Upper lobe of left lung (tissue), 6 donors: ENCODE results near the gene RBM19. TPM values are rescaled to one million over a fixed set of nuclear protein-coding genes. Genes with fewer than 3 reads are reported as not detected.

ENCODE experiments used
- ATAC-seq, 2 donors: fragments of 200-7000 bp; cut with Tn5 transposase; one replicate each; pipeline ENCODE4 v1.9.1; 2022; ENCODE audit warnings: mild to moderate bottlenecking in 2 of 2, moderate library complexity in 2 of 2; ENCODE audit not compliant: low FRiP score in 2 of 2
- DNase-seq, 2 donors: peaks; one replicate each; pipeline ENCODE4 v3.0.0-alpha.2; 2019 to 2020
- H3K27ac ChIP-seq, 4 donors: fragments of 200-600 bp; sonication (generic); one replicate each; pipeline ENCODE4 v1.5.1; 2016 to 2019
- H3K27me3 ChIP-seq, 4 donors: fragments of 200-600 bp; sonication (generic); one replicate each; pipeline ENCODE4 v1.5.1; 2017 to 2019
- H3K36me3 ChIP-seq, 4 donors: fragments of 200-600 bp; sonication (generic); one replicate each; pipeline ENCODE4 v1.5.1; 2016 to 2019
- H3K4me1 ChIP-seq, 4 donors: fragments of 200-600 bp; sonication (generic); one replicate each; pipeline ENCODE4 v1.5.1; 2018 to 2019
- H3K4me3 ChIP-seq, 4 donors: fragments of 200-600 bp; sonication (generic); one replicate each; pipeline ENCODE4 v1.5.1; 2017 to 2019; ENCODE audit warnings: mild to moderate bottlenecking in 2 of 4, moderate library complexity in 1 of 4
- H3K9me3 ChIP-seq, 4 donors: fragments of 200-600 bp; sonication (generic); one replicate each; pipeline ENCODE4 v1.5.1; 2018 to 2019
- EP300 ChIP-seq, 4 donors: sonication (generic); formaldehyde crosslinking; IDR thresholded peaks; one replicate each; pipeline ENCODE4 v1.5.1; 2017; ENCODE audit warnings: antibody characterized with exemption in 4 of 4, control low read depth in 2 of 4
- POLR2A ChIP-seq, 4 donors: fragments of 450-650 bp; IDR thresholded peaks; one replicate each; pipeline ENCODE4 v1.5.1; 2016 to 2017; ENCODE audit warnings: antibody characterized with exemption in 4 of 4, mild to moderate bottlenecking in 2 of 4
- POLR2AphosphoS5 ChIP-seq, 2 donors: sonication (generic); formaldehyde crosslinking; IDR thresholded peaks; one replicate each; pipeline ENCODE4 v1.5.1; 2017; ENCODE audit warnings: antibody characterized with exemption in 2 of 2
- WGBS, 2 donors: methylation state at CpG; one replicate each; pipeline ENCODE4 v1.1.5; 2017 to 2018; 5-methylcytosine and 5-hydroxymethylcytosine counted together
- total RNA-seq, 6 donors: library from RNA; depleted of rRNA in 4 of 6; stranded (reverse); fragments of >200 nt in 4 of 6; gene quantifications; one replicate each; pipeline versions ENCODE4 v1.1.0 to v1.2.1, GENCODE V29; 2016 to 2021
- TF ChIP-seq, protein P1 (sequence below), 6 experiments: fragments of 450-650 bp in 4 of 6; fragments of 200-600 bp in 2 of 6; sonication (generic) in 2 of 6; IDR thresholded peaks; one replicate each; pipeline ENCODE4 v1.5.1; 2016 to 2019; ENCODE audit warnings: antibody characterized with exemption in 6 of 6
- donor health status: DM: no; HTN: no; CAD: no; lungs with moderate emphysema.
- donor health status: DM: no; HTN: yes; CAD: no; lungs with severe emphysema.

RBM19 gene
- total RNA-seq, 6 donors from 2014 or later: 25.5 to 131 (median 39.9) TPM

- ATAC-seq: no peak
- TF ChIP-seq POLR2AphosphoS5 (IDR thresholded peaks at IDR 0.05): no peak
- TF ChIP-seq, protein P1, sequence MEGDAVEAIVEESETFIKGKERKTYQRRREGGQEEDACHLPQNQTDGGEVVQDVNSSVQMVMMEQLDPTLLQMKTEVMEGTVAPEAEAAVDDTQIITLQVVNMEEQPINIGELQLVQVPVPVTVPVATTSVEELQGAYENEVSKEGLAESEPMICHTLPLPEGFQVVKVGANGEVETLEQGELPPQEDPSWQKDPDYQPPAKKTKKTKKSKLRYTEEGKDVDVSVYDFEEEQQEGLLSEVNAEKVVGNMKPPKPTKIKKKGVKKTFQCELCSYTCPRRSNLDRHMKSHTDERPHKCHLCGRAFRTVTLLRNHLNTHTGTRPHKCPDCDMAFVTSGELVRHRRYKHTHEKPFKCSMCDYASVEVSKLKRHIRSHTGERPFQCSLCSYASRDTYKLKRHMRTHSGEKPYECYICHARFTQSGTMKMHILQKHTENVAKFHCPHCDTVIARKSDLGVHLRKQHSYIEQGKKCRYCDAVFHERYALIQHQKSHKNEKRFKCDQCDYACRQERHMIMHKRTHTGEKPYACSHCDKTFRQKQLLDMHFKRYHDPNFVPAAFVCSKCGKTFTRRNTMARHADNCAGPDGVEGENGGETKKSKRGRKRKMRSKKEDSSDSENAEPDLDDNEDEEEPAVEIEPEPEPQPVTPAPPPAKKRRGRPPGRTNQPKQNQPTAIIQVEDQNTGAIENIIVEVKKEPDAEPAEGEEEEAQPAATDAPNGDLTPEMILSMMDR (IDR thresholded peaks at IDR 0.05): no peak
- TF ChIP-seq POLR2A (IDR thresholded peaks at IDR 0.05): no peak
- no peak for DNase-seq
- Histone ChIP-seq H3K9me3 (no peaks in the 10 kb centered on the region), H3K4me1 (no peaks in the 10 kb centered on the region), H3K27me3 (no peaks in the 10 kb centered on the region), H3K36me3 (peaks cover 0 to 9% (median 2%) of the 10 kb centered on the region in 4 donors), H3K27ac (no peak overlapping the region), H3K4me3 (no peak overlapping the region)
- 87 to 90% methylated on average over 11 of the region's 11 CpGs for WGBS, 2 donors
Measured at GRCh38 chr12:113880326-113880725, 85.8 kb downstream of the RBM19 start.

GRCh38 chr12:113879658-113880057, 86.5 kb downstream of the RBM19 start:
- Histone ChIP-seq H3K27me3 (no peaks in the 10 kb centered on the region), H3K36me3 (peaks cover 0 to 12% (median 4%) of the 10 kb centered on the region in 4 donors), H3K27ac (no peak overlapping the region), H3K9me3 (no peaks in the 10 kb centered on the region), H3K4me1 (no peaks in the 10 kb centered on the region), H3K4me3 (no peak overlapping the region)
- TF ChIP-seq POLR2AphosphoS5 (IDR thresholded peaks at IDR 0.05) (no peak), EP300 (IDR thresholded peaks at IDR 0.05) (no peak), POLR2A (IDR thresholded peaks at IDR 0.05) (no peak)
- TF ChIP-seq, protein P1 (IDR thresholded peaks at IDR 0.05): no peak
- WGBS, 2 donors: 96 to 100% methylated on average over 3 of the region's 3 CpGs
- DNase-seq (no peak), ATAC-seq (no peak)

GRCh38 chr12:113877607-113878006, 88.5 kb downstream of the RBM19 start:
- TF ChIP-seq, protein P1 (IDR thresholded peaks at IDR 0.05): no peak
- no peak for TF ChIP-seq POLR2A (IDR thresholded peaks at IDR 0.05)
- TF ChIP-seq EP300 (IDR thresholded peaks at IDR 0.05): no peak
- TF ChIP-seq POLR2AphosphoS5 (IDR thresholded peaks at IDR 0.05): no peak
- Histone ChIP-seq H3K4me1 (no peaks in the 10 kb centered on the region), H3K9me3 (no peaks in the 10 kb centered on the region), H3K36me3 (peaks cover 0 to 17% (median 7%) of the 10 kb centered on the region in 4 donors), H3K27ac (no peak overlapping the region), H3K4me3 (no peak overlapping the region), H3K27me3 (no peaks in the 10 kb centered on the region)
- WGBS, 2 donors: 97% methylated on average over 5 of the region's 5 CpGs
- DNase-seq (no peak), ATAC-seq (no peak)

DNA sequence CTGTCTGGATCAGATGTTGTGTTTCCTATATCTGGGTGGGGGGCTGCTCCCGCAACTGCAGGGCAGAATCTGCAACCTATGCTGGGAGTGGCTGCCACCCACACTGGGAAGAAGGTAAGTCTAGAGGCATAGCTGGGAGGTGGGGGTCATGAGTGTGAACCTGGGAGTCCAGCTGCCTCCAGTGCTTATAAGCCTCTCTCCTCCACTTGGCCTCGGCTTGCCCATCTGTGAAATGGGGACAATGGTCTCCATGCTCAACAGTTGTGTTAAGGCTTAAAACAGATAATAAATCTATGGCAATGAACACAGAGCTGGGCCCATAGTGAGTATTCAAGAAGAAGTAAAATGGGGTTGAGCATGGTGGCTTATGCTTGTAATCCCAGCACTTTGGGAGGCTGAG, 90.0 kb downstream of the RBM19 start:
- H3K36me3 ChIP-seq: peaks cover 0 to 17% (median 7%) of the 10 kb centered on the region in 4 donors

DNA sequence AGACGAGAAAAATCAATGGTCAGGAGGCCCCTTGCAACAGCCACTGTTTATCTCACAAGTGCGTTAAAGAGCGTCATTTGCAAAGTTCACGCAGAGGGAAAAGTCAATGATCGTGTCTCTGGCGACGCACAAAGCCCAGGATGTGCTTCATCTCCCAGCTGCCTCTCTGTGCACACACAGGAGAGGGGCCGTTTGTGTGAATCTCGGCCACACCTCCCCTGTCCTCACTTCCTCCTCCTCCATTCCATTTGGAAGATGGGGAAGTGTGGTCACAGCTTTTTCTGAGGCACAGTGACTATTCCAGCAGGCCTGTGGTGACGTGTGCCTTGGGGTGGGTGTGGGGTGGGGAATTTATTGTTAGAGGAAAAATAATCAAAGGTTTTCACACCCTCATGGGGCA, 90.4 kb downstream of the RBM19 start:
- no peak for DNase-seq
- peaks cover 0 to 17% (median 7%) of the 10 kb centered on the region in 4 donors for H3K36me3 ChIP-seq
- H3K27ac ChIP-seq: no peak overlapping the region
- no peak for ATAC-seq
- no peak overlapping the region for H3K4me3 ChIP-seq
- H3K27me3 ChIP-seq: no peaks in the 10 kb centered on the region
- TF ChIP-seq POLR2A (IDR thresholded peaks at IDR 0.05): no peak
- no peak for TF ChIP-seq POLR2AphosphoS5 (IDR thresholded peaks at IDR 0.05)
- TF ChIP-seq, protein P1 (IDR thresholded peaks at IDR 0.05): no peak
- no peak for TF ChIP-seq EP300 (IDR thresholded peaks at IDR 0.05)
- 78 to 81% methylated on average over 10 of the region's 10 CpGs for WGBS, 2 donors
- H3K4me1 ChIP-seq: no peaks in the 10 kb centered on the region
- no peaks in the 10 kb centered on the region for H3K9me3 ChIP-seq

More for the DNA sequence above, 90.0 kb downstream of the RBM19 start:
- DNase-seq: no peak
- no peaks in the 10 kb centered on the region for H3K27me3 ChIP-seq
- TF ChIP-seq POLR2A (IDR thresholded peaks at IDR 0.05) (no peak), EP300 (IDR thresholded peaks at IDR 0.05) (no peak), POLR2AphosphoS5 (IDR thresholded peaks at IDR 0.05) (no peak)
- TF ChIP-seq, protein P1 (IDR thresholded peaks at IDR 0.05): no peak
- 92 to 100% methylated on average over 2 of the region's 2 CpGs for WGBS, 2 donors
- no peak overlapping the region for H3K27ac ChIP-seq
- H3K9me3 ChIP-seq: no peaks in the 10 kb centered on the region
- no peak for ATAC-seq
- no peaks in the 10 kb centered on the region for H3K4me1 ChIP-seq
- no peak overlapping the region for H3K4me3 ChIP-seq
